Measurements from ENCODE around the gene TSC2. TPM values are rescaled to one million over a fixed set of nuclear protein-coding genes. Genes with fewer than 3 reads are reported as not detected.

The TSC2 gene
- total and polyA plus RNA-seq, 2 of the 13 experiments (the other 11 are each of a cell fraction or from before 2014, with no cell fraction given) = 19.6 to 40.4 TPM

DNA sequence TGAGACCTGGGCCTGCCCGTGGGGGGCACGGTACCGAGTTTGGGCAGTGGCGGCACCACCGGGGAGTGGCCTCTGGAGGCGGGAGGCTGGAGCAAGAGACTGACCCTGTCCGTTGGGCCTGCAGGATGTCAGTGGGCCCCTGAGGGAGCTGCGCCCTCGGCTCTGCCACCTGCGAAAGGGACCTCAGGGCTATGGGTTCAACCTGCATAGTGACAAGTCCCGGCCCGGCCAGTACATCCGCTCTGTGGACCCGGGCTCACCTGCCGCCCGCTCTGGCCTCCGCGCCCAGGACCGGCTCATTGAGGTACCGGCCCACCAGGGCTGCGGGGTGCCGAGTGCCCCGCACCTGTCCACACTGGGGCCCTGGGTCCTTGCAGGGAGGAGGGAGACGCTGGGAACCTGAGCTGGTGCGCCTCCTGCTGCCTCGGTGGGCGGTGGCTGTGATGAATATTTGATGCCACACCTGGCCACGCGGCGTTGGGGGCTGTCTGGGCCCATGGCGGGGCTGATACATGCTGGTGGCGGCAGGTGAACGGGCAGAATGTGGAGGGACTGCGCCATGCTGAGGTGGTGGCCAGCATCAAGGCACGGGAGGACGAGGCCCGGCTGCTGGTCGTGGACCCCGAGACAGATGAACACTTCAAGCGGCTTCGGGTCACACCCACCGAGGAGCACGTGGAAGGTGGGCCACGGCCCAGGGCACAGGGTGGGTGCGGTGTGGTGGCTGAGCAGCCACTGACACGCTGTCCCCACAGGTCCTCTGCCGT, 11.4 kb upstream of the TSC2 start (continued):
- no peak for TF ChIP-seq ZNF597 (CRISPR knock-in tag; IDR thresholded peaks at IDR 0.05)
- TF ChIP-seq MTF2 (CRISPR knock-in tag; IDR thresholded peaks at IDR 0.05; ENCODE audit: borderline replicate concordance) = no peak; the same call in 1 of the 2 replicates
- TF ChIP-seq PAWR (CRISPR knock-in tag; IDR thresholded peaks at IDR 0.05; ENCODE audit: borderline replicate concordance) = no peak
- no peak for TF ChIP-seq FOXA1 (IDR thresholded peaks at IDR 0.05)
- no peak for TF ChIP-seq FOXA1 (CRISPR knock-in tag; IDR thresholded peaks at IDR 0.05)
- no peak for TF ChIP-seq ZMYM4 (CRISPR knock-in tag; IDR thresholded peaks at IDR 0.05)
- TF ChIP-seq, protein P1, sequence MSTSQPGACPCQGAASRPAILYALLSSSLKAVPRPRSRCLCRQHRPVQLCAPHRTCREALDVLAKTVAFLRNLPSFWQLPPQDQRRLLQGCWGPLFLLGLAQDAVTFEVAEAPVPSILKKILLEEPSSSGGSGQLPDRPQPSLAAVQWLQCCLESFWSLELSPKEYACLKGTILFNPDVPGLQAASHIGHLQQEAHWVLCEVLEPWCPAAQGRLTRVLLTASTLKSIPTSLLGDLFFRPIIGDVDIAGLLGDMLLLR (CRISPR knock-in tag; IDR thresholded peaks at IDR 0.05) = no peak
- TF ChIP-seq, protein P2, sequence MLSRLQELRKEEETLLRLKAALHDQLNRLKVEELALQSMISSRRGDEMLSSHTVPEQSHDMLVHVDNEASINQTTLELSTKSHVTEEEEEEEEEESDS (CRISPR knock-in tag; IDR thresholded peaks at IDR 0.05; ENCODE audit: borderline replicate concordance) = 0 out of 2 replicates have a peak, but pooled peaks have one; percentile 34
- TF ChIP-seq ZNF431 (CRISPR knock-in tag; IDR thresholded peaks at IDR 0.05; ENCODE audit: borderline replicate concordance, low read depth) = no peak
- no peak for TF ChIP-seq ZNF558 (CRISPR knock-in tag; IDR thresholded peaks at IDR 0.05; ENCODE audit: borderline replicate concordance)
- TF ChIP-seq, protein P3, sequence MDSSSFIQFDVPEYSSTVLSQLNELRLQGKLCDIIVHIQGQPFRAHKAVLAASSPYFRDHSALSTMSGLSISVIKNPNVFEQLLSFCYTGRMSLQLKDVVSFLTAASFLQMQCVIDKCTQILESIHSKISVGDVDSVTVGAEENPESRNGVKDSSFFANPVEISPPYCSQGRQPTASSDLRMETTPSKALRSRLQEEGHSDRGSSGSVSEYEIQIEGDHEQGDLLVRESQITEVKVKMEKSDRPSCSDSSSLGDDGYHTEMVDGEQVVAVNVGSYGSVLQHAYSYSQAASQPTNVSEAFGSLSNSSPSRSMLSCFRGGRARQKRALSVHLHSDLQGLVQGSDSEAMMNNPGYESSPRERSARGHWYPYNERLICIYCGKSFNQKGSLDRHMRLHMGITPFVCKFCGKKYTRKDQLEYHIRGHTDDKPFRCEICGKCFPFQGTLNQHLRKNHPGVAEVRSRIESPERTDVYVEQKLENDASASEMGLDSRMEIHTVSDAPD (CRISPR knock-in tag; IDR thresholded peaks at IDR 0.05) = peak; percentile 45; the same call in 1 of the 2 replicates
- no peak for TF ChIP-seq ZNF589 (CRISPR knock-in tag; conservative IDR thresholded peaks at IDR 0.05)
- no peak for TF ChIP-seq KAT8 (CRISPR knock-in tag; IDR thresholded peaks at IDR 0.05)
- TF ChIP-seq ARID2 (CRISPR knock-in tag; IDR thresholded peaks at IDR 0.05; ENCODE audit: borderline replicate concordance) = no peak
- TF ChIP-seq ZNF382 (CRISPR knock-in tag; IDR thresholded peaks at IDR 0.05; ENCODE audit: borderline replicate concordance) = no peak
- TF ChIP-seq, protein P4, sequence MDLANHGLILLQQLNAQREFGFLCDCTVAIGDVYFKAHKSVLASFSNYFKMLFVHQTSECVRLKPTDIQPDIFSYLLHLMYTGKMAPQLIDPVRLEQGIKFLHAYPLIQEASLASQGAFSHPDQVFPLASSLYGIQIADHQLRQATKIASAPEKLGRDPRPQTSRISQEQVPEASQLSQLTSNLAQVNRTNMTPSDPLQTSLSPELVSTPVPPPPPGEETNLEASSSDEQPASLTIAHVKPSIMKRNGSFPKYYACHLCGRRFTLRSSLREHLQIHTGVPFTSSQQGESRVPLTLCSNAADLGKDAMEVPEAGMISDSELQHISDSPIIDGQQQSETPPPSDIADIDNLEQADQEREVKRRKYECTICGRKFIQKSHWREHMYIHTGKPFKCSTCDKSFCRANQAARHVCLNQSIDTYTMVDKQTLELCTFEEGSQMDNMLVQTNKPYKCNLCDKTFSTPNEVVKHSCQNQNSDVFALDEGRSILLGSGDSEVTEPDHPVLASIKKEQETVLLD (CRISPR knock-in tag; IDR thresholded peaks at IDR 0.05; ENCODE audit: low read depth) = no peak
- no peak for TF ChIP-seq ZNF572 (CRISPR knock-in tag; IDR thresholded peaks at IDR 0.05)
- TF ChIP-seq PHF8 (CRISPR knock-in tag; IDR thresholded peaks at IDR 0.05) = no peak
- TF ChIP-seq KDM6A (CRISPR knock-in tag; IDR thresholded peaks at IDR 0.05; ENCODE audit: low read depth) = no peak
- no peak for TF ChIP-seq RFXAP (CRISPR knock-in tag; IDR thresholded peaks at IDR 0.05; ENCODE audit: borderline replicate concordance)
- TF ChIP-seq ESRRA (CRISPR knock-in tag; IDR thresholded peaks at IDR 0.05; ENCODE audit: low read depth) = no peak
- TF ChIP-seq RBFOX2 (IDR thresholded peaks at IDR 0.05; ENCODE audit: low read depth, low read length) = peak; percentile 40
- no peak for TF ChIP-seq YEATS2 (CRISPR knock-in tag; IDR thresholded peaks at IDR 0.05; ENCODE audit: borderline replicate concordance)
- TF ChIP-seq NFYB (CRISPR knock-in tag; IDR thresholded peaks at IDR 0.05) = no peak
- no peak for TF ChIP-seq ZNF850 (CRISPR knock-in tag; conservative IDR thresholded peaks at IDR 0.05)
- TF ChIP-seq AHR (CRISPR knock-in tag; IDR thresholded peaks at IDR 0.05) = no peak
- no peak for TF ChIP-seq ZNF143 (CRISPR knock-in tag; IDR thresholded peaks at IDR 0.05)
